CD1c-positive myeloid dendritic cell (primary cell): ENCODE results near the gene ALK.

Source experiments
- DNase-seq: peaks from one replicate; pipeline ENCODE4 v3.0.0-alpha.2; 2016; ENCODE audit errors: extremely low spot score

The ALK gene

GRCh38 chr2:29789911-29790485, 131.4 kb downstream of the ALK start:
- DNase-seq, result no peak

GRCh38 chr2:29787473-29788465, 133.6 kb downstream of the ALK start:
- DNase-seq, result no peak

- DNase-seq, result no peak
These were observed 135.0 kb downstream of the ALK start for GRCh38 chr2:29786361-29786760.

GRCh38 chr2:29783666-29784065, 137.7 kb downstream of the ALK start:
- no peak for DNase-seq

DNA sequence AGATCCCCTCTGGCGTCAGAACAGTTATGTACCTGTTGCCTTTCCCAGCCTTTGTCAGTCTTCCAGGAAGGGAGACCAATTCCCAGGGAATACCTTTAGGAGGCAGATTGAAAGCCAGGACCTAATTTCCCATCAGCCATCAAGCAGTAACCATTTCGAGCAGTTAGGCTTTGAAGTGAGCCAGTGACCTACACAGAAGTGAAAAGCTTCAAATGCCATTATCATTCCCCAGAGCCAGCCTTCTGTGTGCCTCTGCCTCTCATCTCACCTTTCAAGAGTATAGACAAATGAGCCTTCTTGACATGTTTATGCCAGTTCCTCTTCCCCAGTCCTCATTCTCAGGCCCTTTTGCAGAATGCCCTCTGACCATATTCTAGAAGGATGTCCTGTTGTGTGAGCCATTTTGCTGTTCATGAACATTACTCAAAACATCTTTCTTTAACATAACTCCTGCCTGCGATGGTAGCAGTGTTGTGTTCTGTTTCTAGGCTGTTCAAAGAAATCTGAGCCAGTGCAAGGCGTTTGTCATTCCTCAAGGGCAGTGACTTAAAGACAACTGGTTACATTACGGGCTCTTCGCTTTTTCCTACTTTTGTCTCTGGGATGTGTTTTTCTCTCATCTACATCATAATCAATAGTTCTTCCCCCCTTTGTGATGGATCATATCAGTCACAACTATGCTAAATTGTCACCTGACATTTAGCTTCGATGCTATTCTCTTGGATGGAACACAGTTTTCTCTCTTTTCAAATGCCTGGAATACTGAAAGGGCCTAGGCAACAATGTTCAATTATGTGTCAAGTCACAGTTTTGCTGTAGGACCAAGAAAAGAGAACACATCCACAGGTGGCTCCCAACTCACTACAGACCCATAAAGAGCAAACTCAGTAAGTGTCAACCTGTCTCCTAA, 138.6 kb downstream of the ALK start:
- DNase-seq, result no peak

DNA sequence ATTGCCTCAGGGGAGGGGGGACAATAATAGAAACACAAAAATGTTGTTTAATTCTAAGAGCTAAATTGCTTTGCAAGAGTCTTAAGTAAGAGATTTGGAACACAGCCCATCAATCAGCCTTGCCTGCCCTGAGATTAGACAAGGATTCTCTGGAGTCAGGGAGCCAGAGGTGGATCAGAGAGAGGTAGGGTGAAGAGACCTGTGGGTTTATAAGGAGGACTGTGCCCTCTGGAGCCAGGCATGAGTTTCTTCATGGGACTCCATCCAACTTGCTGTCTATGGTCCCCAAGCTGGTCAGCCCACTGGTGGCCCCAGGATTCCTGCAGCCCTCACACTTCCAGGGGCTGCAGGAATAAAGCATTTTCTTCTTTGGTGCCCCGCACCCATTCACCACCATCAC, 139.3 kb downstream of the ALK start:
- no peak for DNase-seq

GRCh38 chr2:29780906-29781305, 140.5 kb downstream of the ALK start:
- DNase-seq, result no peak

DNA sequence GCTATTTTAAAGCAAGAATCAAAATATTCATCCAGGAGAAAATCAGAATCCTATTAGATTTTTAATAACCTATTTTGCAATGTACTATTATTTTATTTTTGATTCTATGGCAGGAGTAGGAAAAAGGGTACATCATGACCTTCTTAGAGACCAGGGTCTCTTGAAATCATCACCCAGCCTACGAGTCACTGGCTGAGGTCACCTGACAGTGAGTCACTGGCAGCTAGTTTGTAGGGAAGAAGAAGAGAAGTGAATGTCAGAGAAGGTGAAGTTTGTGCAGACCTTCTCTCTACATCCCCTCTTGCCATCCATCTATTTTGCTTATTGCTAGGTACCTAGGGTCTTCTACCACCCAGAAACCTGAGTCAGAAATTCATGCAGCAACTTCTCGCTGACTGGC, 144.2 kb downstream of the ALK start:
- no peak for DNase-seq

GRCh38 chr2:29776406-29776805, 145.0 kb downstream of the ALK start:
- DNase-seq, result no peak

- no peak for DNase-seq
These were observed 145.4 kb downstream of the ALK start for GRCh38 chr2:29775937-29776336.

DNA sequence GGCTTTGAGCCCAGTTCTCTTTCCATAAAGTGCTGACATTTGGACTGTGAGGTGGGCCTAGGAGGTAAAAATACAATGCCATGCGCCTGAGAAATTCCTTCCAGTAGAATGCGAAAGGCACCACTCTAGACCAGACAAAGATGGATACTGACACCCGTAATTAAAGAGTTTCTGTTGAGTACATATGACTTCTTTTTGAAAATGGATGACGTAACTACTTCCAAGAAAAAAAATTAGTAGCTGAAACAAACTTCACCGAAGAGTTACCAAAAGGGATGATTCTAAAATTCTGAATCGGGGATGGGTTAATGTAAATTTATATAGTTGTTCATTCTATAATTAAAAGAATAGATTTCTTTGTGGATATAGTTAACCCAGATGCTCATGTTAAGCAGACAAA, 146.8 kb downstream of the ALK start:
- no peak for DNase-seq

- DNase-seq, result no peak
These were observed 150.5 kb downstream of the ALK start for GRCh38 chr2:29770846-29771245.

DNA sequence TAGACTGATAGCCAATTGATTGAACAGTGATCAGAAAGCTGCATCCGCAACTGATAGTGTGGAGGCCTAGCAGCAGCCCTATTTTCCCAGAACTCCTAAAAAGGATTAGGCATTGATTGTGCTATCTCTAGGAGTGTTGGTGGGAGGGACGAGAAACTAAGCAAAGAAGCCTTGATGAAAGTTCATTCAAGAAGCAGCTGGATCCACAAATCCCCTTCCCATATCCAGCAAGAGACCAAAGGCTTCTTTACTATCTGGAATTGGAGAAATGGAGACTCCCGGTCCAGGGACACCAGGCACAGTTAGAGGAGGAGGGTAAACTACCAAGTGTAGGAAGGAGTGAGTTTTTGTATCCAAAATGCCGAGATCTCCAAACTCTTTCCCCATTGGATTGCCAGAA, 151.5 kb downstream of the ALK start:
- no peak for DNase-seq

- no peak for DNase-seq
These were observed 153.6 kb downstream of the ALK start for GRCh38 chr2:29767606-29768335.

GRCh38 chr2:29766191-29766590, 155.2 kb downstream of the ALK start:
- DNase-seq, result no peak

DNA sequence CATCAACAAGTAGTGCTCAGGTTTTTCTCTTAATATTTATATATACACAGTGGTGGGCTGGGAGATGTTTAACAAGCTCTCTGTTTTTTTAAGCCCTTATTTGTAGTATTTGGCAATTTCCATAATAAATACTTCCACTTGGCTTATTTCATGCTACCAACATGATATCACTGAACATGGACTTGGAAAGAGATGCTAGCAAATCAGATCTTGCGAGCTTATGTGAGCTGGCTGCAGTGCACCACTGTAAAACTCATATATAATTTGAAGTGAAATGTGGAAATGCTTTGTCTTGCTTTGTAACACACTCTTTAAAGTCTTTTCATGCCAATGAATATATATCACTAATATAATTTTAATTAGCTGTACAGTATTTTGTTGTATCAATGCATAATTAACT, 155.7 kb downstream of the ALK start:
- DNase-seq, result no peak

DNA sequence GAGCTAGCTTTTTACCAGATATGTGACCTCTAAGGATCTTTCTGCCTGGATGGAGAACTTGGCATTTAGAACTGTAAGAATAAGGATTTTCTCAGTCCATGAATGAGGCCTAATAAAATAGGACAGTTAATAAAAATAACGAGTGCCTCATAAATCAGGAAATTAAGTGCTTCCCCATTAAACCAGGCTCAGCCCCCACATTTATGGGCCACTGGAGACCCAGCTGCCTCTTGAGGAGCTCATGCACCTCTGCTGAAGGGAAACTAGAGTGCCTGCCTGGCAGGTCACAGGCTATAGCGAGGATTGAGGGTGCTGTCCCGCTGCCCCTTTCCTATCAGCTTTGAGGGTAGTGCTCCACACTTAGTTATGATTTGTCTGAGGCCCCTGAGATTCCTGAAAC, 158.0 kb downstream of the ALK start:
- DNase-seq, result no peak

- DNase-seq, result no peak
These were observed 159.1 kb downstream of the ALK start for GRCh38 chr2:29762239-29762638.

DNA sequence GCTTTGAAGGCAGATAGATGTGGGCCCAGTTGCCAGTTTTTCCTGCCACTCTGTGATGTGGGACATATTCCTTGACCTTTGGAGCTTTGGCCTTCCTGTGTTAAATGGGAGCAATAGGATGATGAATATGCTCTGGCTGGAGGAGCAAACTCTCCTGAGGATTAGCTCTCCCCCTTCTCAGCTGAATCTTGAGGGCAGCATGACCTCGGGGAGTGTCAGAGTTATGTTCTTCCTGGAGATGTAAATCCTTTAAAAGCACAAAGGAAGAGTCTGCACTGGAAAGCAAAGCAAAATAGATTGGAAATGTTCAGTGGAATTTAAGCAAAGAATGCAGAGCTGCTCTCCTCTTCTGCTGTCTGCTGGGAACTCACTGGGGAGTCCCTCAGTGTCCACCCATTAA, 160.1 kb downstream of the ALK start:
- DNase-seq, result no peak

GRCh38 chr2:29760008-29760407, 161.4 kb downstream of the ALK start:
- DNase-seq, result no peak

DNA sequence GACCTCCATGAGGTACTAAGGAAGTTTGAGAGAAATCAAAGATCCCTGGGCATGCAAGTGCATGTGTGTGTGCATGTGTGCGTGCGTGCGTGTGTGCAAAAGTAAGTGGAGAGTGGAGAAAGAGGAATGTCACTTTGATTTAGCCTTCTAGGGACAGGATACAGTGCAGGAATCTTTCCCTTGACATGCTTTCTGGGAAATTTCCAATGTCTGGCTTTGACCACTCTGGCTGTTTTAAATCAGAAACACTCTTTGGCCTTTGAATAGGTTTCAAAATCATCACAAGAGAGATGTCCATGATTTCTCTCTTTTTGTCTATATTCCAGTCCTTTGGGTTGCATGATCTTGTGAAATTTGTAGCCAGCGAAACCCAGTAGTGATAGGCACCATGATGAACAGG, 162.0 kb downstream of the ALK start:
- no peak for DNase-seq

- DNase-seq, result no peak
These were observed 165.6 kb downstream of the ALK start for GRCh38 chr2:29755829-29756228.
